Right renal cortex interstitium (tissue), 3 donors: ENCODE data around the gene KCTD10. TPM values are rescaled to one million over a fixed set of nuclear protein-coding genes. Genes with fewer than 3 reads are reported as not detected.
"Not testable (repeated sequence)": the region's sequence is repeated elsewhere in the genome, so short reads cannot be mapped to it uniquely, and the experiment has no call there.

Experiments
- DNase-seq, 3 donors: peaks; one replicate each; pipeline ENCODE4 v3.0.0-alpha.2; 2013; ENCODE audit warnings: low read depth in 3 of 3, low spot score in 2 of 3
- polyA plus RNA-seq, 3 donors: library from polyadenylated mRNA; unstranded; fragments of 120-200 nt; gene quantifications; one replicate each; pipeline ENCODE4 v1.2.1, GENCODE V29; 2013; ENCODE audit not compliant: insufficient read length in 3 of 3

The KCTD10 gene
- polyA plus RNA-seq, 3 donors, result 46.3 to 49.1 (median 46.6) TPM

DNA sequence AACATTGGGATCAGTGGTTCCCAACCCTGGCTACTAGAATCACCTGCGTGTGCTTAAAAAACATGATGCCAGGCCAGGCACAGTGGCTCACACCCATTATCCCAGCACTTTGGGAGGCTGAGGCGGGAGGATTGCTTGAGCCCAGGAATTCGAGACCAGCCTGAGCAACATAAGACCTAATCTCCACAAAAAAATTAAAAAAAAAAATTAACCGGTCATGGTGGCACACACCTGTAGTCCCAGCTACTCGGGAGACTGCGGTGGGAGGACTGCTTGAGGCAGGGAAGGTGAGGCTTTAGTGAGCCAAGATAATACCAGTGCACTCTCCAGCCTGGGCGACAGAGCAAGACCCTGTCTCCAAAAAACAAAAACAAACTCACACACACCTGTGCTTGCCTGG, 2.0 kb downstream of the KCTD10 start:
- DNase-seq, result no peak

DNA sequence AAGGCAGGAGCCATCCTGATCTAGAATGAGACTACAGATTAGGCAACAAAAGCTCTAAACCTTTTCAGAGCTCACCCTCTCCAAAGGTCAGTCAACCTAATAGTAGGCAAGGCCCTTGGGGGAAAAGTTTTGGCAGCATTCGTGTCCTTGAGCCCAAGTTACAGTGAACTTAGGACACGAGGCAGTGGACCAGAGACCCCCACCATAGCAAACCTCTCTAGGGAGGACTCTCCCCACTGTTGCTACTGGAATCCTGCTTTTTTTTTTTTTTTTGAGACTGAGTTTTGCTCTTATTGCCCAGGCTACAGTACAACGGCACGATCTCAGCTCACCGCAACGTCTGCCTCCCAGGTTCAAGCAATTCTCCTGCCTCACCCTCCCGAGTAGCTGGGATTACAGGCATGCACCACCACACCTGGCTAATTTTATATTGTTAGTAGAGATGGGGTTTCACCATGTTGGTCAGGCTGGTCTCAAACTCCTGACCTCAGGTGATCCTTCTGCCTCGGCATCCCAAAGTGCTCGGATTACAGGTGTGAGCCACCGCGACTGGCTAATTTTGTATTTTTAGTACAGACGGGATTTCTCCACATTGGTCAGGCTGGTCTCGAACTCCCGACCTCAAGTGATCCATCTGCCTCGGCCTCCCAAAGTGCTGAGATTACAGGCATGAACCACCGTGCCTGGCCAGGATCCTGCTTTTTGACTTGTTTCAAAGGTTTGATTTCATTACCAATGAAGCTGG, 3.4 kb downstream of the KCTD10 start:
- DNase-seq, result not testable (repeated sequence)

DNA sequence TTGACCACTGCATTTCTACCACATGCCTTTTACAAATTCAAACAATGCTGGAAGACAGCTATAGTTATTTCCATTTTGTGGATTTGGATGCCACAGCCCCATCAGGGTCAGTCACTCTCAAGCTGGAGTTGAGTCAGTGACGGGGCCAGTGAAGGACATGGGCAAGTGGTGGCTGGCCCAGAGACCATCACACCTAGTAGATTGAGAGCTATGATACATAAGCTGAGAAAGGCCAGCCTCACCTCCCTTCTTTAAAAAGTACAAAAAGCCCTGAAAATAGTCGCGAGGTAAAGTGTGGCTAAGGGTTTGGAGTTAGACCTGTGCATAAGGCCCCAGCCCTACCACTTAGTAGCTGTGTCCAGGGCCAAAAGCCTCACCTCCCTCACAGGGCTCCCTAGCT, 4.1 kb downstream of the KCTD10 start:
- DNase-seq, result no peak

DNA sequence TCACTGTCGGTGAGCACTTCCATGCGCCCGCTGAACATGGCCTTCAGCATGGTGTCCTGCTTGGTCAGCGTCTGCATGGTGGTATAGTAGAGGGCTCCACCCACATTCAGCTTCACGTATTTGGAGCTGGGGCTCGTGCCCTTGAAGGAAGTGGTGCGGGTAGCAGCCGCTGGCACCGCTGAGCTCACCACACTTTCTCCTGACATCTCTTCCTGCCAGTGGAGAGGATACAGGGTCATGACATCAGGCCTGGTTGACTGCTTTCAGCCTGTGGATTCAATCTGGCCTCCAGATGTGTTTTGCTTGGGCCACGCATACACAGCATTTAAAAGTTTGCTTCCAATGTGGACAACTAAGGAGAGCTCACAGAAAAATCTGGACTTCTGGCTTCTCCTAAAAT, 7.6 kb downstream of the KCTD10 start:
- DNase-seq, result no peak

DNA sequence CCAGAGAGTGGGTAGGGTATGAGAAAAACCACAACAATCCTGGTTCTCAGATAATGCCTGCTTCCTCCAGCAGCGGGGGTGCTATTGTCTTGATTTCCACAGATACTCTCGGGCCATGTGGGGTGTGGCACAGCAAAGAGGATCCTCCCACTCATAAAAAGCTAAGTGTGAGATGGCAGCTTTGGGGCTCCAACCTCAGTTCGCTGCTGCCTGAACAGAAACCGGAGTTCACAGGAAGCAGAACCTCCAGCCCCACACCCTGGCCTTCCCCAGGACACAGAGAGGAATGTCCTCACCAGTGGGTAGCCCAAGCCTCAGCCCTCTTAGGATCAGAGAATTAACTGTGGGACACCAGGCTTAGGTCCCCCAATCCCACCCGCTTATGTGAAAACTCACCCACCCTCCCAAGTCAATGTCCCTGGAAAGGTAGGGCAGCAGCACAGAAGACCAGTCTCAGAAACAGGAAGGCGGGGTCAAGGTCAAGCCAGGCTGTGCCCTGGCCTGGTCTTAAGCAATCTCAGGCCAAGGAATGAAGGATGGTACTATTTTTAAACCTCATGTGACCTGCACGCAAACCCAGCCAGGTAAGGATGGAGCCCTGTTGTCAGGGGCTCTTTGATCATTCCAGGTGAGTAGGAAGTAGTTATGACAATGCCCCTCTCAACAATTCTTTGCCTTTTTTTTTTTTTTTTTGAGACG, 9.0 kb downstream of the KCTD10 start:
- no peak for DNase-seq

DNA sequence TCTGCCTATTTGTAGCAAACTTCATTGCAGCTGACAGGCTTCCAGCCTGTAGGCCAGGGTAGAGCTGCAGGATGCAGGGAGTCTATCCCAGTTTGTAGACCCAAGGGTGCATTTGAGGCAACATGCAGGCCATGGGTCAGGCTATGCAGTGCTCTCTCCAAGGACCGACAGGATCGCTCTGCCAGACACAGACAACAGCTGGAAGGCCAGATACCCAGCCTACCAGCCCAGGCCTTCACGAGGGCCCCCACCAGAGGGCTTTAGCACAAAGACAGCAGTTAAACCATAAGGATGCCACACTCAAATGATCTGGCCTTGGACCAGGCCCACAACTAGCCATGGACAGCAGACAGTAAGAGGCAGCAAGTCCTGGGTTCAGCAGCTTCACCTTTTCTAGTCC, 10.3 kb downstream of the KCTD10 start:
- DNase-seq, result no peak

DNA sequence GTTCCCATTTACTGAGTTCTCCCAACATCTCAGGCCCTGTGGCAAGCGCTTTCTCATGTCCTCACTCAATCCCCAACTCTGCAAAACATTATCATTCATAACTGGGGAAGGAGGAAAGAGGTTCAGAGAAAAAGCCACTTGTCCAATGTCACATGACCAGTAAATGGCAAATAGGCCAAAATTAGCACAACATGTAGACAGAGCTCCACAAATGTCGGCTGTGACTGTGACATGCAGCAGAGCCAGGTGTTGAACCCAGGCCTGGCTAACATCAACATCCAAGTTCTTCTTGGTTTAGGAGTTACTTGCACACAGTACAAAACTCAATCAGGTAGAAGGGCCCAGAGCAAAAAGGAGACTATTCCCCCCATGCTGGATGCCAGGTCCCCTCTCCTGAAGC, 10.8 kb downstream of the KCTD10 start:
- DNase-seq, result no peak

DNA sequence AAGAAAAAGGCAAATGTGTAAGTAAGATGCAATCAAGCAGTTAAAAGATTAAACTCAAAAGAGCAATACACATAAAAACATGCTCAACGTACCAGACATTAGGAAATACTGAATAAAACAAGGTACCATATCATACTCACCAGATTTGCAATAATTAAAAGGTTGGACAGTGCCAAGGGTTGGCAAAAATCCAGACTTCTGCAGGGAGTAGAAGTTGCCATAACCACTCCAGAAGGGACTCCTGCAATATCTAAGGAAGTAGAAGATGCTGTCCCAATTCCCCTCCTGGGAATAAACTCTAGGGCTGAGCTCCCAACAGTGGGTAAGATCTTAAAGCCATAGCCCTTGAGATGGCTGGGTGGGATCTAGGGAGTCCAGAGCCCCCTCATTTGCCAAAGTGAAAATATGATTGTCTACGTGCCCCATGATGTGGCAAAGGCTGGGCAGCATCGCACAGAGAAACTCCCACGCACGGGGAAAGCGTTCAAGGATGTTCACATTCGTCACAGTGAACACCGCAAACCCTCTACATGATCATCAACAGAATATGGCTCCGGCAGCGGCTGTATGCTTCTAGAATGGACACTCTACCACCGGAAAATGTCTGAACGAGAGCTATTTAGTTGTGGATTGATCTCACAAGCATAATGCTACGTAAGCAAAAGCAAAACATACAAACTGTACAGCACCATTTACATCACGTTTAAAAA, 12.3 kb downstream of the KCTD10 start:
- DNase-seq, result no peak

DNA sequence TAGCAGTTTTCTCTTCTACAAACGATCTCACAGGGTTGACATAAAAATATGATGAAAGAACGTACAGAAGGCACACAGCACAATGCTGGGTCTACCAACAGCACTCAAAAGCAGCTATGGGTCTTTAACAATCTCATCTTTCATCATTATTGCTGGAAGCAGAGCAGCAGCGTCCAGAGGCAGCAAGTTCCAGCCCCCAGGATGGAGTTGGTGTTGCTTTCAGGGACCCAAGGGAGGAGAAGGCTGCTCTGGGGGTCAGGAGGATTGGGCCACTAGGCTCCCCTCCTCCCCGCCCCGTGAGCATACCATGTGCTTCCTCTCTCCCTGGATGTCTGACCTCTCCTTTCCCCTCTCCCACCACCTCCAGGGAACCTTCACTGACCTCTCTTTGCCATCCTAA, 13.3 kb downstream of the KCTD10 start:
- DNase-seq, result no peak

DNA sequence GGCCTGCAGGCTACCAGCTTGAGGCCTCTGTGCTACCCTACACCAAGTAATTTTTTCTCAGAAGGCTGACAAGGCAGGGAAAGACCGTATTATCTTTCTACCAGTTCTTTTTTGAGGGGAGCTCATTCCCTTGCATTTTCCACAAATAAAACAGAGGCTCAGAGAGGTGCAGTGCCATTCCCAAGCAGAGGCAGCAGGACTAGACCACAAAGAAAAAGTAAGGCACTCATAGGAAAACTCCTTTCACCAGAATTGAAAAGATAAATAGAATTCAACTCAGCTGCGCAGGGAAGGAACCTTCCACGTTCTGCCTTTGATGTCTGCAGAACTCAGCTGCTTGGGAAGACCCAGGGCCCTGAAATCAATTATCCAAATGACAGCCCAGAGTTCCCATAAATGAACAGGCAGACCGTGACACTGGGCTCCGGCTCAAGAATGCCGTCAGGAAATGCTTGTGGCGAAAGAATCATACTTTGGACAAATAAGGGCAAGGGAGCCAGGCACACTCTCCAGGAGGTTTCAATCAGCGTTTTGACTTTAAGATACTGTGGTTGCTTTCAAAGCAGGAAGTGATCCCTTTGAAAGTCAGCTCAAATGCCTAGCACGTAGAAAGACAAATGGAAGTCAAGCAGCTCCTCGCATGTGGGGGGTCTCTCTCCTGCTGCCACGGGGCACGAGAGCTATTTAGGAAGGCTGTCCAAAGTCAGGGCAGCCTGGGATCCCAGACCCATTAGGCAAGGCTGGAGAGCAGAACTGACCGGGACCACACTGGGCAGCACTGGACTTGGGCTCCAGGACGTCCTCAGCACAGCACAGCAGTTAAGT, 14.0 kb downstream of the KCTD10 start:
- peak; percentile 82 to 88 (median 86) for DNase-seq

DNA sequence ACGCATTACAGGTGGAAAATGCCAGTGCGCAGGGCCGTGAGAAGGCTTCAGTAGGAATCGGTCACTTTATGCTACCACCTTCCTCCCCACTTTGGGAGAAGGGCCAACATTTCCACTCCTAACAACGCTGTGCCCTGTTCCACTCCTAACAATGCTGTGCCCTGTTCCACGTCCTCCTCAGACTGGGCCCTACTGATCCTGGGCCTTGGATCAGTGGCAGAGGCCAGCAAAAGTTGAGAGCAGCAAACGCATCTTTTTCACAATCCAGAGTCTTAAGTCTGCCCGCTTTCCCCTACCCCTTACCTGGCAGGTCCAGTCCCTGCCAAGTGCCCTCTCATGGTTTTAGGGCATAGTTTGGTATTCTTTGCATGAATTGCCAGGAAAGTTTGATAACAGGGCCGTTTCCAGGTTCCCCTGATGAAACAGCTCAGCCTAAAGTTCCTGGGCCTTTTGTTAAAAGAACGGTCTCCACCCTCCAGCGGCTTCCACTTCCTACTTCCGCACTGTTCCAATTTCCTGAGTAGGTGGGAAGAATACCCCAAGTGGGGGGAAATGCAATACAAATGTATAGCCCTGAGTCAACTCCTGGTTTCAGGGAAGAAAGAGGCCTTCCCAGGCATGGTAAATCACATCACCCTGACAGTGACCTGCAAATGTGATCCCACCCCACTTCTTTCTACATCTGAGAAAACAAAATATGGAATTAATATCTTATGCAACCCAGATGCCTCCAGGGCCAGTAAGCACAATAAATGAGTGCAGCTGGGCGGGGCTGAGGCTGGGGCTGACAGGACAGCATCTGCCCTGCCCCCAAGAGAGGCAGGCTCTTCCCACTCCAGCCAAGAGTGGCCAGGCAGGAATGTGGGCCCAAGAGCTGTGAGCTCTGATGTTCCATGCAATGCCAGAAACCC, 15.0 kb downstream of the KCTD10 start:
- DNase-seq, result peak in 1 of 3 donors; percentile 41

DNA sequence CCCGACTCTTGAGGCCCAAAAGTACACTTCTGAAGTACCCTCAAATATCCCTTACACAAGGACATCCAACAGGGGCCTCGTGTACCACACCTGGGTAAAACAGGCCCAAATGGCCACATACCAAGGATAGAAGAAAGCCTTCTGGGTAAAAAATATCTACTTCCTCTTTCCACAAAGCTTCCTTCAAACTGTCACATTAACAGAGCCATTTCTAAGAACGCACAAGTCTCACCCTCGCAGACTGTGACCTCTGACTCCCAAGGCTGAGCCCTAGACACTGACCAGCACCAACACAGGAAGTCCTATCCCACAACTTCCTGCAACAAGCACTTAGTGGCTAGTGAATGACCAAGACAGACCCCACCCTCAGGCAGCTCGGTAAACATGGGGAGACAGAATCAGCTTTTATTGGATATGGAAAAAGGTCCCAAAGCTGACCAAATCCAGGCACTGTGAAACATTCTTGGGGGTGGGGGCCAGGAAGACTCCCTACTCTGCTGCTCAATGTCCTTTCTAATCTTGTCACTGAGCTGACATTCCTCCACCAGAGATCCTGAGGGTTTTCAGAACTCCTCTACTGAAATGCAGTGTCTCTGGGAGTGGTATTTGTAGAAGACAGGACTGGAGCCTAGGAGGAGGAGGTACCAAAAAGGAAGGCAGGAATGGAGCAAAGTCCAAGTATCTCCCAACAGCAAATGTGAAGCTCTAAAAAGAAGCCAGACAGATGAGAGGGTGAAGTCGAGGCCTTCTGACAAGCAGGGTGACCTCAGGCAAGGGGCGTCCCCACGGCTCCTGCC, 15.9 kb downstream of the KCTD10 start:
- DNase-seq, result no peak

DNA sequence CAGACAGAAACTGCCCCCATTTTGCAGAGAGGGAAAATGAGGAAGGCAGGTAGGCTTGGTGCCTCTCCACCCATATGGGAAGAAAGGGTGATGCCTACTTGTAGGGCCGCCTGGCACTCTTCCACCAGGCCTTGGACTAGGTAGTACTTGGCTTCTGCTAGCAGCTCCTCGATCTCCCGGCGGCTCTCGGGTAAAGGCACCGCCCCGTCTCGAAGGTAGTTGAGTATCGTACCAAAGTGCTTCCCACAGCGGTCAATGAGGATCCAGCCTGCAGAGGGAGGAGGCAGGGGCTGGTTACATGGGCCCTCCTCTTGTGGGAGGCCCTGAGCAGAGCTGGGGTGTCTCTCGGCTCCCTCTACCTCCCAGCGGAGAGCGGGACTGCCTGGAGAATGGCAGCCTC, 16.6 kb downstream of the KCTD10 start:
- DNase-seq, result no peak

DNA sequence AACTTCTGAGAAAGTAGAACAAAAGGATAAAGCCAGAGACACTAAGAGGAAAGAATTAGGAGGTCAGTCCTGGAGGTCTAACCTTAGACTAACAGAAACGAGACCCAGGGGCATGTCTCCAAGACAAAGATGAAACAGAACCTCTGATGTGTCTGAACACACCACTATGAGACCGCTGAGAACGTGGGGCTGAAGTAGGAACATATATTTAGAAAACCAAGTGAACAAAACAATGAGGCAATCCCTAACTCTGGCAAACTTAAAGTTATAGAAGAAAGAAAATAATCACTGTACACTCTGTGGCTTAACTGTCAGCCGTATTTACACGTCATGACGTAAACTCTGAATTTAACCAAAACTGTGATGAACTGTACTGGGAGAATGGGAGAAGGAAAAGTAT, 17.9 kb downstream of the KCTD10 start:
- no peak for DNase-seq

DNA sequence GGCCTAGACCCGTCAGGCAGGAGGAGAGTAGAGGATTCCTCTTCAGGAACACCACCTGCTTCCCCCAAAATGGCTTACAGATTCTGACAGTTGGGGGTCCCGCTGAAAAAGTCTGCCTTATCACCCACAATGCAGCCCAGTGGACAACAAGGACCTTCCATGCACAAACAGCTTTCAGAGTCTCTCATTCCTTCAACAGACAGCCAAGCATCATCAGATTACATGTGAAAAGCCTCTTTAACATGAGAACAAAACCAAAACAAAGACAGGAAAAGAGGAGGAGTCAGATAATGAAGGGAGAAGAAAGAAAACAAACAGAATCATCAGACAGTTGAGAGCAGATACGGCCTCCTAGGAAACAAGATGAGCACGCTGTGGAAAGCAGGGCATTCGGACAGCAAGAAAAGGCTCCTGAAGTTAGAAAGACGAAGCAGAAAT, 18.3 kb downstream of the KCTD10 start:
- DNase-seq, result no peak

DNA sequence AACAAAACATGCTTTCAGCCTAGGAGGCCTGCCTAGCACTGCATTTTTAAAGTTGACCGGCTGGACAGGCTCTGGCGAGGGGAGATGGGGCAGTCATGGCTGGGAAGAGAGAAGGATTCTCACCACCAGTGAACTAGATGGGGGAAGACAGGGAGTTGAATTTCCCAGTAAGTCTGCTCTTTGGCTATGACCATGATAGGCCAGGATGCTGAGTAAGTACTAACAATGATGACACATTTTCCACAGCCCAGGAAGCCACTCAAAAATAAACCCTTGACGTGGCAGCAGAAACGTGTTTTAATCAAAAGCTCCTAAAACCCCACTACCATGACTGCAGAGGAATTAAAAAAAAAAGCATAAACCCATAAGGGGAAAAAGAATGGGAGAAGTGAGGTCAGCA, 19.0 kb downstream of the KCTD10 start:
- no peak for DNase-seq

DNA sequence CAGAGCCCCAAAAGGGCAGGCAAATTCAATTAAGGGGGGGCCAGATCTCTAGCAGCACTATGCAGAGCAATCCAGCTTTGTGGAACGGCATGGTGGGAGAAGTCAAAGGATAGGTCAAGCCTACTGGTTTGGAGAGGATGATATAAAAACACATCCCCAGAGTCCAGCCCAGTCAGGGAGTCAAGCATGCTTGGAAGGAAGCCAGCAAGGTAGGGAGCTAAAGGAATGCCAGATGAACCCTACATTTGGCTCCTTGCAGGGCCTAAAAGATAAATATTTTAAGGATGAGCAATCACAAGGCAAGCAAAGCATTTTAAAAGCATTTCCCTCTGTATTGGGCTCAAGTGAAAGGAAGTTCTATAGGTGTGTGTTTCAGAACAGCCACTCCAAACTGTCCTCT, 21.4 kb downstream of the KCTD10 start:
- no peak for DNase-seq

DNA sequence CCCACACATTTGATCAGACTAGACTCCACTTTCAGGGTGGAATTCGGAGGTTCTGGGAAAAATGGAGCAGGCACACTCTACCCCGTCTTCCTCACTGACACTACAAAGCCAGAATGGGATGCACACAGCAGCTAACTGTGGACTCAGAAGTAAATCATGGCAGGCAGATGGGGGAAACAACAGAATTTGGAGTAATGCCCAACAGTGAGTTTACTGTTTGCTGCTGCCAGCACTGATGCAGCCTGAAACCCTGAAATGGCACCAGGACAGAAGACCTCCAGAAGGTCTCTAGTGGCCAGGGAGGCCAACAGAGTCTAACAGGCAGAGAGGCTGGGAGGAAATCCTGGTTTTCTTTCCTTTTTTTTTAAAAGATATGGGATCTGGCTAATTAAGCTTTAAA, 24.6 kb downstream of the KCTD10 start:
- DNase-seq, result no peak

DNA sequence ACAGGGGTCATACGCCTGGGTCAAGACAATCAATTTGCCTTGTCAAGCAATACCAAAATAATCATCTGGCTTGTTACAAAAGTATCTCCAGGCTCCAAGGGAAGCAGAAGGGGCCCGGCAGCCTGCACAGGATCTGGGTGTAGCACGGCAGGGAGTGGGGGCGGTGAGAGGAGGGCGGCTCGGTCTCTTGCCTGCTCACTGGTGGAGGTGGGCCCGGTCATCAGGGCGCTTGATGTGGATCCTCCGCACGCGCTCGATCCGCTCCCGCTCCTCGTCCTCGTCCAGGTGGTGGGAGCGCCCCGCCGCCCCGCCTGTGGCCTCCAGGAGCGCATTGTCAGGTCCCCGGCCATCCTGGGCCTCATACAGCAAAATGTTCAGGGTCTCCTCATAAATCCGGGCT, 25.7 kb downstream of the KCTD10 start:
- no peak for DNase-seq
